Endothelial cell of hepatic sinusoid (primary cell): ENCODE measurements around the gene SIVA1.

ENCODE experiments used
- in situ Hi-C: cut with HindIII; loops from 2 replicates; pipeline ENCODE4 v1.10.0; 2017; ENCODE audit warnings: low sequenced_read_pairs

Gene SIVA1

DNA sequence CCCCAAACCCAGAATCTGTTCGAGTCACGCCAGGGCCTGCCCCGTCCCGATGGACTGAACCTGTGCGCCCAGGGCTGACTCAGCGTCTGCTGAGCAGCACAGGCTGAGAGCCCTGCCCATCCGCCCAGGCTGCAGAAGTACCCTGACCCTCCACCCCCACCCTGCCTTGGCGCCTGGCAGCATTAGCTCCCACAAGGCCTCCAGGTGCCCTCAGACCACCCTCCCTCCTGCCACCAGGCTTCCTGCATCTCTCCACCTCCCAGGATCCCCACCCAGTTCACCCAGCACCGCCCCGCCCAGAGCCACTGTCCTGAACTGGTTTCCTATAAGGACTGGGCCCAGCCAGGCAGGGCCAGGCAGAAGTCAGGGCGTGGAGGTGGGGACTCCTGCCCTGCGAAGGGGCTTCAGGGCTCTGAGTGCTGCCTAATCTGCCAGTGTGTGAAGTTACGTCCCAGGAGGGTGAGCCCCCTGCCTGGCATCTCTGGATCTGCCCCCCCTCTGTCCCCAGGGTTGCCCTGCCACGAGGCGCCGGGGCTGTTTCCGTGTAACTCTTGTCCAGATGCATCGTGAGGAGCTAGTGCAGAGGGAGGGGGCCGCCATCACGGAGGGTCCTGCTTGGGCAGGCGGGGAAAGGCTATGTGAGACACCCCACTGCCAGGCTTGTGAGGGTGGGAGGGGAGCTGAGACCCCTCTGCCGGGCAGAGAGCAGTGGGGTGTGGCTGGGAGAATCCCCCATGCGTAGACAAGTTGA, 19.8 kb upstream of the SIVA1 start:
- in situ Hi-C loops, result no loop called here

DNA sequence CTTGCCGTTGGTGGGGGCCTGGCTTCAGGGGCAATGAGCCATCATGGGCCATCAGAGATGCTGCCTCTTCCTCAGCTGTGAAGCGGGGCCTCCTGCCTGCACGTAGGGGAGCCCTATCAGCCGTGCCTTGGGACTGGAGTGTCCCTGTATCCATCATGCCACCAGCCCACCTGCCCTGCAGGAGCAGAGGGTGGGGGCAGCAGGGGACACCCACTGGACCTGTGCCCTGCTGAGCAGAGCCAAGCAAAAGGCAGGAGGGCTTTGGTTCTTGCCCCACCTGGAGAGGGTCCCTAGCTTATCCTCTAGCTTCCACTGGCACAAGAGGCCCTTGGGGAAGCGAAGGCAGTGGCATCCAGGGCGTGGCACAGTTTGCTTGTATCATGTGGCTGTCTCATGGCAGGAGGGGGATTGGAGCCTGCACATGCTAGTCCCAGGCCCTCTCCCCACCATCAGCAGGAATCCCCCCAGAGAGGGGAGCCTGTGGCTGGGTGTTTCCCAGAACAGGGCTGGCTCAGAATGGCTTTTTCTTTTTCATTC, 18.8 kb upstream of the SIVA1 start:
- in situ Hi-C loops, result no loop called here

DNA sequence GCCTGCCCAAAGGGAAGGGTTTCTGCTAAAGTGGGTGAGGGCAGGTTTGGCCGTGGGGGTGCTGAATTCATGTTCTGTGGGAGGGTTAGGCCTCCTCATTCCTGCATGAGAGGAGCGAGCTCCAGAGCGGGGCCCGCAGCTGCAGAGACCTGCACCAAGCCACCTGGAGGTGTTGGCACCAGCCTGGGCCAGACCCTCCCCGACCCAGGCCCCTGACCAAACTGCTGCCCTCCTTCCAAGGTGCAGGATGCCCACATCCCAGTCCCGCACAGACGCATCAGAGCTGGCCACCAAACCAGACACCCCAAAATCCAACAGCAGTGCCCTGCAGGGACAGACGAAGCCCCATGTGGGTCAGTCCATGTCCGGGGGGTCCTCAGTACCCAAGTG, 18.4 kb upstream of the SIVA1 start:
- in situ Hi-C loops, result no loop called here

DNA sequence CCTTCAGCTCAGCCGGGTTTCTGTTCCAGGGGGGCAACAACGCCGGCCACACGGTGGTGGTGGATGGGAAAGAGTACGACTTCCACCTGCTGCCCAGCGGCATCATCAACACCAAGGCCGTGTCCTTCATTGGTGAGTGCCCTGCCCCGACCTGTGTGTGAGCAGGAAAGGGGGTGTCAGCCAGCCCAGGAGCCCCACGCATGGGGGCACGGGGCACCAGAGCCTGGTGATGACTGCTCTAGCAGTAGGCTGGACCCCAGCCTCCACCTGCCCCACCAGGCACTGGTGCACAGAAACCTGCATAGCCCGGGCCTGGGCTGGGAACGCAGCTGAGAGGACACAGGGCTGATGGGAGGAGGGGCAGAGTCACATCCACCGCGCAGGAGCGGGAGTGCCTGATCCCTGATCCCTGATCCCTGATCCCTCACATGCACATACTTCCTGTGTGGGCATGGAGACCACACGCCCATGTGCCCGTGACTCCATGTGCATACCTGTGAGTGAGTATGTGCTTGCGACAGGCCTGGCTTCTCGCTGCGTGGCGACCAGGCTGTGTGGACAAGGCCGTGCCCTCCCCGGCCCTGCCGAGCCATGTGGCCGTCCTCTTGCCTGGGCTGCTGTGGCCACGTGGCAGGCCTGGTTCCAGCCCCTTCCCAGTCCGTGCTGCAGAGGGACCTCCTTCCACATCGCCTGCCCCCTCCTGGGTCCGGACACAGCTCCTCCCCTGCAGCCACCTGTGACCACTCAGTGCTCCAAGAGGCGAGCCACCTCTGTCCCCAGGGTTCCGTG, 17.8 kb upstream of the SIVA1 start:
- in situ Hi-C loops, result no loop called here

DNA sequence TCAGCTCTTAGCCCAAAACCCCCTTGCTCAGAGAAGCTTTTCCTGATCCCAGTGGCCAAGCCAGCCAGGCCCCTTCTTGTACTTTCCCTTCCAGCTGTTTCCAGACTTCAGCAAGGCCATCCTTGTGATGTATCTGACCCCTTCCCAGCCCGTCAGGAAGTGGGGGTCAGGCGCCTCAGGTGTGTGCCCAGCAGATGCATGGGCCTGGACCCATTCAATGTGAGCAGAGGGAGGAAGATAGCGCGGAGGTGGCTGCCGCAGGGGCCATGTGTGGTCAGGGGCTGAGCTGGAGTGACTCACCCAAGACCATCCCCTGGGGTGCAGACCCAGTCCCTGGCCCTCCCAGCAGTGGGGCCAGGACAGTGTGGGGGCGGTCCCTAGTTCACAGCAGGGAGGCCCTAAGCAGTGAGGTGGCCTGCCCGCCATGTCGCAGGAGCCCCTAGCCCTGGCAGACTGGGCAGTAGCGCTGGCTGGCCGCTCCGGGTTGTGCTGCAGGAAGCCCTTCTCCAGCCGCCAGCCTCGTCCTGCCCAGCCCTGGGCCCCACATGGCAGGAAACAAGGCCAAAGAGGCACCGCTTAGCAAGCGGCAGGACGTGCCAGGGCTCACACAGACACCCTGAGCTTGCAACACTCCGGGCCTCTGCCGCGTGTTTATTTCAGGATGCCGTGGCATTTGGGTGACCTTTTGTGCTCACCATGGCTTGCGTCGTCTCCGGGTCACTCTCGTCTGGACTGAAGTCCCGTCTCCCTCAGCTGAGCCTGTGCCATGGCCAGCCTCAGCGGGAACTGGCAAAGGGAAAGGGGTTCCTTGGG, 16.9 kb upstream of the SIVA1 start:
- in situ Hi-C loops, result no loop called here

DNA sequence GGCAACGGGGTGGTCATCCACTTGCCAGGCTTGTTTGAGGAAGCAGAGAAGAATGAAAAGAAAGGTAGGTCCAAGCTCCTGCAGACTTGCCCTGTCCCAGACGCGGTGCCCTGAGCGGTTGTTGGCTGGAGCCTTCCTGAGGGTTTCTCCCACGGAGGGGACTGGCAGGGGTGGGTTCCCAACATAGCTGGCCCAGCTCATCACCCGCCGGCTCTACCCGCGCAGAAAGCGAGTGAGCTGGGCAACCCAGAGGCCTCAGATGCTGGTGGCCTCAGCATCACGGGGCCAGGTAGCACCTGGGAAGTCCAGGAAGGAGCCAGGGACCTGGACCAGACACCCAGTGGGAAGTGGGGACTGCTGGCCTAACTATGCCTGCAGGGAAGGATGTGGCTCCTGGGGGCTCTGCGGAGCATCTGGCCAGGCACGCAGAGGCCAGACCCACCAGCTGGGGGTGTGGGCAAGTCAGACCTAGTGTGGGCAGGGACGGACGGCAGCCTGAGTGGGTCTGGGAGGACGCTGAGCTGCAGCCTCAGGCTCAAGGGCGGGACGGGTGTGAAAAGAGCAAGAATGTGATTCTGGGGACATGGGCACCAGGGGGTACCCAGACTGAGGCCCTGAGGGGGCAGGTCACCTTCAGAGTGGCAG, 14.4 kb upstream of the SIVA1 start:
- in situ Hi-C loops, result no loop called here

DNA sequence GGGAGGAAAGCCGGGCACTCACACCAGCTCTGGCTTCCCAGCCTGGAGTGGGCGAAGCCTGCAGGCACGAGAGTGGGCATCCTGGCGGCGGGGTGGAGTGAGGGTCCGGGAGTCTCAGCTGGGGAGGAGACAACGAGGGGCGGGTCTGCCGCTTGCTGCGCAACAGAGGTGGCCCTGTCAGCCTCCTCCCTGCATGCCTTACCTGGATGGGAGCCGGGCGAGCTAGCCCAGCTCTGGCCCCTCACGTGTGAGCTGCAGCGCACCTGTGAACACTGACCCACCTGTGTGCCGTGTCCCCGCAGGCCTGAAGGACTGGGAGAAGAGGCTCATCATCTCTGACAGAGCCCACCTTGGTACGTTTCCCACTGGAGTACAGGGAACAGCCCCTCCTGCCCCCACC, 13.9 kb upstream of the SIVA1 start:
- in situ Hi-C loops, result no loop called here

DNA sequence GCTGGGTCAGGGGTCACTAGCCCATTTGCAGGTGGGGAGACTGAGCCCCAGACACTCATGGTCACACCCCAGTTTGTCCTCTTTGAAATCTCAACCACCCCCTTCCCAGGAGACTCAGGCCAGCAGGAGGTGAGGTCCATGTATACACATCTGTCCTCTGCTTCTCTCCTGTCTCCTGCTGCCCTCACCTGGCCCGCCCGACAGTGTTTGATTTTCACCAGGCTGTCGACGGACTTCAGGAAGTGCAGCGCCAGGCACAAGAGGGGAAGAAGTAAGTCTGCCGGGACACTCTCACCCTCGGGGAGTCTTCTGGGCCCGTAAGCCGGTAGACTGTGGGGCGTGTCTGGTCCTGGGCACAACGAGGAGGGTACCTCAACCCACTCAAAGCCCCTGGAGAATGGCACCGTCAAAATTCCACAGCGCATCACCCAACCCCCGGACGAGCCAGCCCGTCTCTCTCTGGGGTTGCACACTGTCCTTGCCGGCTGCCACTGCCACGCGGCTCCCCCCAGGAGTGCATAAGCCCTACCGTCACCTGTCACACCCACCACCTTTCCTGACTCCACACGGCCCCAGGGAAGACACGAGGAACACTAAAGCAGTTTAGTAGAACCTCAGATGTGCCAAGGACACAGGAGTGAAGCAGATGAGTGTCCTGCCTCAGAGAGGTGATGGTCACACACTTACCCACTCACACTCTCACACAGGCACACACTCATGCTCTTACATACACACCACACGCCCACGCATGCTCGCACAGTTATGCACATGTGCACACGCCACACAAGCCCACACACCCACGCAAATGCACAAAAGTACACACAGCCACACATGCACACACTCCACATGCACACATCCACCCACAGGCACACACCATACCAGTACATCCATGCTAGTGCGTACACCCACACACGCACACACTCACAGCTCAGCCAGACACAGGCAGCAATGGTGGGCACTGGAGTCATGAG, 13.1 kb upstream of the SIVA1 start:
- in situ Hi-C loops, result no loop called here

DNA sequence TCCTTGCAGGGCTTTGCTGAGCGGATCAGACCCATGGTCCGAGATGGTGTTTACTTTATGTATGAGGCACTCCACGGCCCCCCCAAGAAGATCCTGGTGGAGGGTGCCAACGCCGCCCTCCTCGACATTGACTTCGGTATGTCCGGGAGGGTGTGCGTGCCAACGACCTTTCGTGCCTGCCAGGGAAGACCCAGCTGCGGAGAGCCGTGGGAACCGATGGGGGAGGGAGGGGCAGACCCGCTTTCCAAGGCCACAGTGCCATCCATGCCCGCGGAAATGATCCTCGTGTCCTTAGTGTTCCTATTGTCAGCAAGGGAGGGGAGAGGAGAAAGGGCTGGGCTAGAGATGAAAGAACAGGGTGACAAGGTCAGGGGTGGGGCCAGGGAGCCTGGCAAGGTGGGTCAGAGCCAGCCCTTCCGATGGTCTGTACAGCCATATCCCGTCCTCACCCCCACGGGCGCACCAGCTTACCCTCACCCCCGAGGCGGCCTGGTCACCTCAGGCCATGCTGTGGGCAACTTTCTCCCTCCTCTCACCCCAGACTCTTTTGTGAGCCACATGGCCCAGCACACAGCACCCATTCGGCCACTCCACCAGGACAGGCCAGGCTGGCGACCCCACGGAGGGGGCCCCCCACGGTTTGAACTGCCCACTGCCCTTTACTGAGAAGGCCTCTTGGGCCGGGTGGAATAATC, 11.7 kb upstream of the SIVA1 start:
- in situ Hi-C loops, result no loop called here

DNA sequence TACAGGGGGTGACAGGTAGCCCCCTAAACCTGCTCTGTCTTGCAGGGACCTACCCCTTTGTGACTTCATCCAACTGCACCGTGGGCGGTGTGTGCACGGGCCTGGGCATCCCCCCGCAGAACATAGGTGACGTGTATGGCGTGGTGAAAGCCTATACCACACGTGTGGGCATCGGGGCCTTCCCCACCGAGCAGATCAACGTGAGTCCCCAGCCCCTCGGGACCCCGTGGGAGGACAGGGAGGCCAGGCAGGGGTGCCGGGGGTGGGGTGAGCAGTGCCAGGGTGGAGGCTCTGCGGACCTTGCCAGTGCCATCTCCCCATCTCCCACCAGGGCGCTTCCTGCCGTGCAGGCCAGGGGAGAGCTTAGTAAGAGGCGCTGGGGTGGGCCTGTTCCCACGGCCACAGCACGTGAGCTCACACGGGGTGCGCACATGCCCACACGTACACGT, 11.1 kb upstream of the SIVA1 start:
- in situ Hi-C loops, result no loop called here

DNA sequence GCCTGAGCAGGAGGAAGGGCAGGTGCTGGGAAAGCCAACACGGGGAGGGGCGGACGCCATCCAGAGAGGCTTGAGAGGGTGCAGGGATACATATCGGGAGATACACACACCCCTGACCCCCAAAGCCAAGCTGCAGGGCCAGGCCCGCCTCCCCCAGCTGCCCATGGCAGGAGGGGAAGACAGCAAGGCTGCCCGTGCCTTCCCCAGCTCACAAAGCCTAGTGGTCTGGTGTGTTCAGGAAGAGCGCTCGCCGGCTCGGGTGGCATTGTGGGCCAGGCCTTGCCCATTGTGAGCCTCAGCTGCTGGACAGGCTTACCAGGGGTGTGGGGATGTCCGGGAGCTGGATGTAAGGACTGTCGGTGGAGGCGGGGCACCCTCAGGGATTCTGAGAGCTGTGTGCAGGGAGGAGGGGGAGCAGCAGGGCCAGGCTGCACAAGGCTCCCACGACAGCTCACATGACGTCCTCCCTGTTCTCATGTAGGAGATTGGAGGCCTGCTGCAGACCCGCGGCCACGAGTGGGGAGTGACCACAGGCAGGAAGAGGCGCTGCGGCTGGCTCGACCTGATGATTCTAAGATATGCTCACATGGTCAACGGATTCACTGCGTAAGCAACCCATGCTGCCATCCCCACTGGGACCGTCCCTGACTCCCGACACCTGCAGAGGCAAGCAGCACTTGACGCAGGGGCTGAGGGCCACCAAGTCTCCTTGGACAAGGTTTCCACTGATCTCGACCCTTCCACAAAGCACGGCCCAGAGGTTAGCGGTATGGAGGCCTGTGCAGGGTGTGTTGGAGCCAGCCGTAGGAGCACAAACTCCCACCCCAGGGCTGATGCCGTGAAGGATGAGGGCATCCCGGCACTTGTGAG, 10.1 kb upstream of the SIVA1 start:
- in situ Hi-C loops, result no loop called here

DNA sequence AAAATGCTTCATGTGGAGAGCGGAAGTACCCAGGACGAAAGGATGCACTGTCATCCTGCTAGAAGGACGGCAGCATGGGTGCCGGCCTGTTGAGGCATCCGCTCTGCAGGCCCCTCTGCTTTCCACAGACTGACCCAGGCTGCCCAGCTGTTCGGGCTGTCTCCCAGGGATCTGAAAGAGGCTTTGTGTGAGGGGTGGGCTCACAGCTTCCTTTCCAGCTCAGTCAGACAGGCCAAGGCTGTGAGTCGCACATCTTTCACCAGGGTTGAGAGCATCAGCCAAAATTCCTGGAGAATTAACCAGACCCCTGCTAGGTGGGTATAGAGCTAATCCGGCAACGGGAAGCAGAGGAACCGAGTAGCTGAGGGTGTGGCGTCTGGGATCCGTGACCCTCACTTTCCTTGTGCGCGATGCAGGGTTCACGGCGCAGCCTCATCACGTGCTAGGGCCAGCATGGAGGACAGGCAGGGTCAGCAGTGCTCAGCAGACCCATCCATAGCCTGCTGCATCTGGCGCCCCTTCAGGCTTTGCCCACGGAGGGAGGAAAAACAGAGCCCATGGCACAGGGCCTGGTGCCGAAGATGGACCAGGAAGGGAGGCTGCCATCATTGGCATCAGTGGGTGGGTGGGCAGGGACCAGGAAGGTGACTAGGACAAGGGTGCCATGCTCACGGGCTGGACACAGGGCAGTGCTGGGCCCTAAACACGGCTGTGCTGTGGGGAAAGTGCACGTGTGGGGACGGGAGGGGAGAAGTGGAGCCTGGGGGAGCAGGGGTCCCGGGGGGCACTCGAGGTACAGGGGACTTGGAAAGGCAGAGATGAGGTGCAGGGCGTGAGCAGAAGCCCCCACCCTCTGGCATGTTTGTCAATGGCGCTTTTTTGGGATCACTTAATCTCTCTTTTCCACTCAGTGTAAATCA, 9.2 kb upstream of the SIVA1 start:
- in situ Hi-C loops, result no loop called here

DNA sequence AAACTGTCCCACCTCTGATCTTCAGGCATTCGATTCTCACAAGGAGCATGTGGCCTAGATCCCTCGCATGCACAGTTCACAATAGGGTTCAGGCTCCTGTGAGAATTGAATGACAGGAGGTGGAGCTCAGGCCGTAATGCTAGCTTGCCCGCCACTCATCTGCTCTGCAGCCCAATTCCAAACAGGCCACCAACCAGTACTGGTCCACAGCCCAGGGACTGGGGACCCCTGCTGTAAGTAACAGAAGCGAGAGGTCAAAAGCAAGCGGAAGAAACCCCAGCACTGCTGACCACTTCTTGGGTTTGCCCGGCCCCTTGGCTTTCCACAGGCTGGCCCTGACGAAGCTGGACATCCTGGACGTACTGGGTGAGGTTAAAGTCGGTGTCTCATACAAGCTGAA, 8.5 kb upstream of the SIVA1 start:
- in situ Hi-C loops, result no loop called here

DNA sequence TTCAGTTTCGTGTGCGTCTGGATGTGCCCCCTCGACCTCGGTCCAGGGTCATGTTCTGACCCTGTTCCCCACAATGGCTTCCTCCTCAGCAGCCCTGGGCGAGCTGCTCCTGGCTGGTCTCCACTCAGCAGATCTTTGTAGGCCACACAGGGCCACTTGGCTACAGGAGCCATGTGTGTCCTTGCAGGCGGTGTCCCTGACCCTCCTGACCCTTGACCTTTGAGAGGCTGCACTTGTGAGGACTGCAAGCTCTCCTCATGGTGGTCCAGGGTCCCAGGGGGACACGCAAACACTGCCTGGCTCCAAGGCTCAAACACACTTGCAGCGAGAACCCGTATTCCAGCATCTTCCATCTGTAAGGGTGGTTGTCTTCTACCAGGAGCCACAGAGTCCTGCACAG, 7.5 kb upstream of the SIVA1 start:
- in situ Hi-C loops, result no loop called here

DNA sequence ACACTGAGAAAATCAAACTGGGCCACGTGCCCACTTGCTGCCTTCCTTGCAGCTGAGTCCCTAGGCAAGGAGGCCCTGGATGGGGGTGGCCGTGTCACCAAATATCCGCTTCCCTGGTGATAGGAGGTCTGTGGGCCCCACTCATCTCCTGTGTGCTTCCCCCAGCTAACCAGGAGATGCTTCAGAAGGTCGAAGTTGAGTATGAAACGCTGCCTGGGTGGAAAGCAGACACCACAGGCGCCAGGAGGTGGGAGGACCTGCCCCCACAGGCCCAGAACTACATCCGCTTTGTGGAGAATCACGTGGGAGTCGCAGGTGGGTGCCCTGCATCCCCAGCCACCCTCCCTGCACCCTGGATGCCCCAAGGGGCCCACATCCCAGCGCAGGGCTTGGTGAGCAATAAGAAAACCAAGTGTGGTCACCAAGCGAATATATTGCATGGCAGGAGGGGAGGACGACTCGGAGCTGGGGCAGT, 6.8 kb upstream of the SIVA1 start:
- in situ Hi-C loops, result no loop called here

DNA sequence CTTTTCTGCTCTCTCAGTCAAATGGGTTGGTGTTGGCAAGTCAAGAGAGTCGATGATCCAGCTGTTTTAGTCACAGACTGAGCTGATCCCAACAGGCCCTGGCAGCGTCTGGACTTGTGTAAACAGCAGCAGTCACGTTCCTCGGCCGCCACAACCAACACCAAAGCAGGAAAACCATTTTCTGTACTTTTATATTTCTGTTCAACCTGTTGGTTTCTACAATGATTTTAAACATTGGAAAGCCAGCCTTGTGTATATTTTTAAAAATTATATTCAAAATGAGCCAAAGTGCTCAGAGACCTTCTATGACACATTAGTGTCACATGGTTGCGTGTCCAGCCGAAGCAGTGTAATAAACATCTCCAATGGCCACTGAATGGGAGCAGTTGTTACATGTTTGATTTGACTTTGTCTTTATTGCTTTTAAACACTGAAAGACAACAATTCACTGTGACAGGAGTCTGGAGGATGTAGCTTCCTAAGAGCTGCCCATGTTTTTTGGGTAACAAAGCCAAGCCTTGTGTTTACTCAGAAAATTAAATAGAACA, 5.9 kb upstream of the SIVA1 start:
- in situ Hi-C loops, result no loop called here

DNA sequence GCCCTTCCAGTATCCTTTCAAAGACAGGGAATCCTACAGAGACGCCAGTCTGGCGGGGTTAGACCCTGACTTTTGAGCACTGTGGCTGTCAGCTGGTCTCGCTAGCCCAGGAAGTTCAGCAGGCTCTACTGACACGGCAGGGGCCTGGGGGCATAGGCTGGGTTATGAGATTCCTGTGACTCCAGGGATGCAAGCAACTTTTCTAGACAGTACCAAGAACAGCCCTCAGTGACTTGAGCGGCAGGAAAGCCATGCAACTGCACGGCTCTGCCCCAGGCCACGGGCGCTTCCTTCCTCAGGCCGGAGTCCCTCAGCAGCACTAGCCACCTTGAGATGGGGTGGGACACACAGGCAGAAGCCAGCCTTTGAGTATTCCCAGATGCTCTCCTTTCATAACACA, 5.1 kb upstream of the SIVA1 start:
- in situ Hi-C loops, result no loop called here
